GM12878 (cell line): ENCODE results near the gene MSL2. TPM values are rescaled to one million over a fixed set of nuclear protein-coding genes. Genes with fewer than 3 reads are reported as not detected.

Source experiments
- DPF2 ChIP-seq: fragments of 450-650 bp; IDR thresholded peaks from 2 replicates; pipeline ENCODE4 v1.6.1; 2017; ENCODE audit warnings: mild to moderate bottlenecking
- EED ChIP-seq: sonication (generic); IDR thresholded peaks from 2 replicates; pipeline ENCODE4 v1.6.1; 2016; ENCODE audit warnings: antibody characterized with exemption, low read depth
- EZH2 ChIP-seq: IDR thresholded peaks from 2 replicates; pipeline ENCODE4 v1.6.1; 2012; ENCODE audit warnings: low read depth, mild to moderate bottlenecking, control low read depth, inconsistent platforms, low read length, borderline replicate concordance; ENCODE audit not compliant: control insufficient read depth
- HCFC1 ChIP-seq: fragments of 150-350 bp; IDR thresholded peaks from 2 replicates; pipeline ENCODE4 v1.6.1; 2014; ENCODE audit warnings: low read length
- JUNB ChIP-seq: IDR thresholded peaks from 2 replicates; pipeline ENCODE4 v1.6.1; 2016; ENCODE audit warnings: antibody characterized with exemption, mild to moderate bottlenecking
- NFYA ChIP-seq: IDR thresholded peaks from 2 replicates; pipeline ENCODE4 v1.6.1; 2011; ENCODE audit warnings: low read depth, mild to moderate bottlenecking, low read length, improper control_type of control experiment, borderline replicate concordance
- NR2C2 ChIP-seq: IDR thresholded peaks from 2 replicates; pipeline ENCODE4 v1.6.1; 2011; ENCODE audit warnings: borderline replicate concordance, low read depth; ENCODE audit not compliant: control insufficient read depth, insufficient read length
- RFX5 ChIP-seq: IDR thresholded peaks from 2 replicates; pipeline ENCODE4 v1.6.1; 2011; ENCODE audit warnings: low read depth, low read length, improper control_type of control experiment
- SPI1 ChIP-seq: IDR thresholded peaks from 2 replicates; pipeline ENCODE4 v1.6.1; 2011; ENCODE audit warnings: low read depth, mild to moderate bottlenecking, low read length, moderate library complexity, borderline replicate concordance; ENCODE audit not compliant: insufficient read depth
- ZBTB4 ChIP-seq: fragments of 450-650 bp; formaldehyde crosslinking; IDR thresholded peaks from 2 replicates; pipeline ENCODE4 v1.4.0; 2022; ENCODE audit warnings: mild to moderate bottlenecking, moderate library complexity
- ZNF24 ChIP-seq: fragments of 450-650 bp; IDR thresholded peaks from 2 replicates; pipeline ENCODE4 v1.6.1; 2017; ENCODE audit warnings: antibody characterized with exemption, mild to moderate bottlenecking
- ZNF687 ChIP-seq: fragments of 450-650 bp; IDR thresholded peaks from 2 replicates; pipeline ENCODE4 v1.6.1; 2017; ENCODE audit warnings: mild to moderate bottlenecking, moderate library complexity
- polyA plus RNA-seq, 11 experiments: library from polyadenylated mRNA; depleted of rRNA in 4 of 11; unstranded in 6 of 11; stranded (reverse) in 5 of 11; fragments of >200 nt; fragmentation: Nextera tagmentation in 4 of 11; fragmentation: Illumina TruSeq in 1 of 11; extraction: Ambion mirVana in 4 of 11; extraction: Trizol in 1 of 11; gene quantifications; 1 replicate in 1 of 11; 2 replicates in 10 of 11; pipeline versions ENCODE4 v1.2.1 to v1.2.3, GENCODE V29; 2011 to 2016; ENCODE audit warnings: inconsistent platforms in 2 of 11, missing spikeins in 2 of 11, low read depth in 1 of 11
- total RNA-seq, 4 experiments: library from RNA; depleted of rRNA in 3 of 4; stranded (reverse); fragments of >200 nt in 3 of 4; fragmentation: Illumina TruSeq in 1 of 4; extraction: Trizol in 1 of 4; gene quantifications; 2 replicates each; pipeline versions ENCODE4 v1.2.1 to v1.2.3, GENCODE V29; 2013 to 2021
- TF ChIP-seq, protein P1 (sequence below): IDR thresholded peaks from 2 replicates; pipeline ENCODE4 v1.6.1; 2012; ENCODE audit warnings: mild to moderate bottlenecking, low read depth, low read length
- TF ChIP-seq, protein P2 (sequence below): fragments of 450-650 bp; IDR thresholded peaks from 2 replicates; pipeline ENCODE4 v1.6.1; 2014; ENCODE audit warnings: mild to moderate bottlenecking
- TF ChIP-seq, protein P3 (sequence below): fragments of 150-350 bp; IDR thresholded peaks from 2 replicates; pipeline ENCODE4 v1.6.1; 2016; ENCODE audit warnings: low read depth, low read length

Gene MSL2
- total and polyA plus RNA-seq, 10 of the 15 experiments (the other 5 are each of a cell fraction or from before 2014, with no cell fraction given), result 3.5 to 31.7 (median 10.5) TPM

- TF ChIP-seq, protein P1, sequence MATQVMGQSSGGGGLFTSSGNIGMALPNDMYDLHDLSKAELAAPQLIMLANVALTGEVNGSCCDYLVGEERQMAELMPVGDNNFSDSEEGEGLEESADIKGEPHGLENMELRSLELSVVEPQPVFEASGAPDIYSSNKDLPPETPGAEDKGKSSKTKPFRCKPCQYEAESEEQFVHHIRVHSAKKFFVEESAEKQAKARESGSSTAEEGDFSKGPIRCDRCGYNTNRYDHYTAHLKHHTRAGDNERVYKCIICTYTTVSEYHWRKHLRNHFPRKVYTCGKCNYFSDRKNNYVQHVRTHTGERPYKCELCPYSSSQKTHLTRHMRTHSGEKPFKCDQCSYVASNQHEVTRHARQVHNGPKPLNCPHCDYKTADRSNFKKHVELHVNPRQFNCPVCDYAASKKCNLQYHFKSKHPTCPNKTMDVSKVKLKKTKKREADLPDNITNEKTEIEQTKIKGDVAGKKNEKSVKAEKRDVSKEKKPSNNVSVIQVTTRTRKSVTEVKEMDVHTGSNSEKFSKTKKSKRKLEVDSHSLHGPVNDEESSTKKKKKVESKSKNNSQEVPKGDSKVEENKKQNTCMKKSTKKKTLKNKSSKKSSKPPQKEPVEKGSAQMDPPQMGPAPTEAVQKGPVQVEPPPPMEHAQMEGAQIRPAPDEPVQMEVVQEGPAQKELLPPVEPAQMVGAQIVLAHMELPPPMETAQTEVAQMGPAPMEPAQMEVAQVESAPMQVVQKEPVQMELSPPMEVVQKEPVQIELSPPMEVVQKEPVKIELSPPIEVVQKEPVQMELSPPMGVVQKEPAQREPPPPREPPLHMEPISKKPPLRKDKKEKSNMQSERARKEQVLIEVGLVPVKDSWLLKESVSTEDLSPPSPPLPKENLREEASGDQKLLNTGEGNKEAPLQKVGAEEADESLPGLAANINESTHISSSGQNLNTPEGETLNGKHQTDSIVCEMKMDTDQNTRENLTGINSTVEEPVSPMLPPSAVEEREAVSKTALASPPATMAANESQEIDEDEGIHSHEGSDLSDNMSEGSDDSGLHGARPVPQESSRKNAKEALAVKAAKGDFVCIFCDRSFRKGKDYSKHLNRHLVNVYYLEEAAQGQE, result no peak
- TF ChIP-seq EED (peak; percentile 94; the same call in 1 of the 2 replicates), ZNF687 (peak; percentile 87; the same call in 1 of the 2 replicates), EZH2 (no peak), RFX5 (no peak), HCFC1 (no peak), ZNF24 (0 out of 2 replicates have a peak, but pooled peaks have one; percentile 1), NR2C2 (no peak), NFYA (no peak), SPI1 (peak; percentile 70; the same call in 1 of the 2 replicates), DPF2 (peak; percentile 21; the same call in 1 of the 2 replicates), ZBTB4 (CRISPR knock-in tag) (peak; percentile 56; the same call in 1 of the 2 replicates), JUNB (no peak)
- TF ChIP-seq, protein P2, sequence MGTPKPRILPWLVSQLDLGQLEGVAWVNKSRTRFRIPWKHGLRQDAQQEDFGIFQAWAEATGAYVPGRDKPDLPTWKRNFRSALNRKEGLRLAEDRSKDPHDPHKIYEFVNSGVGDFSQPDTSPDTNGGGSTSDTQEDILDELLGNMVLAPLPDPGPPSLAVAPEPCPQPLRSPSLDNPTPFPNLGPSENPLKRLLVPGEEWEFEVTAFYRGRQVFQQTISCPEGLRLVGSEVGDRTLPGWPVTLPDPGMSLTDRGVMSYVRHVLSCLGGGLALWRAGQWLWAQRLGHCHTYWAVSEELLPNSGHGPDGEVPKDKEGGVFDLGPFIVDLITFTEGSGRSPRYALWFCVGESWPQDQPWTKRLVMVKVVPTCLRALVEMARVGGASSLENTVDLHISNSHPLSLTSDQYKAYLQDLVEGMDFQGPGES, result no peak
- TF ChIP-seq, protein P3, sequence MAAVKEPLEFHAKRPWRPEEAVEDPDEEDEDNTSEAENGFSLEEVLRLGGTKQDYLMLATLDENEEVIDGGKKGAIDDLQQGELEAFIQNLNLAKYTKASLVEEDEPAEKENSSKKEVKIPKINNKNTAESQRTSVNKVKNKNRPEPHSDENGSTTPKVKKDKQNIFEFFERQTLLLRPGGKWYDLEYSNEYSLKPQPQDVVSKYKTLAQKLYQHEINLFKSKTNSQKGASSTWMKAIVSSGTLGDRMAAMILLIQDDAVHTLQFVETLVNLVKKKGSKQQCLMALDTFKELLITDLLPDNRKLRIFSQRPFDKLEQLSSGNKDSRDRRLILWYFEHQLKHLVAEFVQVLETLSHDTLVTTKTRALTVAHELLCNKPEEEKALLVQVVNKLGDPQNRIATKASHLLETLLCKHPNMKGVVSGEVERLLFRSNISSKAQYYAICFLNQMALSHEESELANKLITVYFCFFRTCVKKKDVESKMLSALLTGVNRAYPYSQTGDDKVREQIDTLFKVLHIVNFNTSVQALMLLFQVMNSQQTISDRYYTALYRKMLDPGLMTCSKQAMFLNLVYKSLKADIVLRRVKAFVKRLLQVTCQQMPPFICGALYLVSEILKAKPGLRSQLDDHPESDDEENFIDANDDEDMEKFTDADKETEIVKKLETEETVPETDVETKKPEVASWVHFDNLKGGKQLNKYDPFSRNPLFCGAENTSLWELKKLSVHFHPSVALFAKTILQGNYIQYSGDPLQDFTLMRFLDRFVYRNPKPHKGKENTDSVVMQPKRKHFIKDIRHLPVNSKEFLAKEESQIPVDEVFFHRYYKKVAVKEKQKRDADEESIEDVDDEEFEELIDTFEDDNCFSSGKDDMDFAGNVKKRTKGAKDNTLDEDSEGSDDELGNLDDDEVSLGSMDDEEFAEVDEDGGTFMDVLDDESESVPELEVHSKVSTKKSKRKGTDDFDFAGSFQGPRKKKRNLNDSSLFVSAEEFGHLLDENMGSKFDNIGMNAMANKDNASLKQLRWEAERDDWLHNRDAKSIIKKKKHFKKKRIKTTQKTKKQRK, result no peak
Measured at GRCh38 chr3:136196064-136196400, at the start of gene MSL2 (continued).
